AG10803 (cell line): Measurements from ENCODE around the gene CLSTN2.

Experiments used
- DNase-seq: peaks from one replicate; pipeline ENCODE4 v3.0.0; 2010; ENCODE audit warnings: low read depth
- H3K4me3 ChIP-seq: 2 replicates; pipeline ENCODE4 v1.5.1; 2011; ENCODE audit warnings: mild to moderate bottlenecking, low read length, control low read depth
- TF ChIP-seq, protein P1 (sequence below): conservative IDR thresholded peaks from 2 replicates; pipeline ENCODE4 v1.5.1; 2011; ENCODE audit warnings: mild to moderate bottlenecking, low read length, control low read depth, inconsistent platforms

Gene CLSTN2

DNA sequence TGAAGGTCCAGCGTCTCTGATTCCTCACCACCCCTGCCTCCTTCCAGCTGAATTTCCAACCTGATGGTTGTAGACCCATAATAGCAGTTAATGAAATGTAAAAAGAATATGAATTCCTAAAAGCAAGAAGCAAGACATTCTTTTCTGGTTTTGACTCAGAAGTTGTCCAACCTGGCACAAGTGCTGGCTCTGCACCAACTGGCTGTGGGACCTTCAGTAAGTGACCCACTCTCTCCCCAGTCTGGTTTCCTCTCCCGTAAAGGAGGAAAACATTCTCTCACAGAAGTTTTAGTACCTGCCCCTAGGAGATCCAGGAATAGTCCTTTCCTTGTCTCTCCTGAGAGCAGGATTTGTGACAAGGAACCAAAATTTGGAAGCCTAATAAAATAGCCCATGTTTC, 506.0 kb downstream of the CLSTN2 start:
- TF ChIP-seq, protein P1, sequence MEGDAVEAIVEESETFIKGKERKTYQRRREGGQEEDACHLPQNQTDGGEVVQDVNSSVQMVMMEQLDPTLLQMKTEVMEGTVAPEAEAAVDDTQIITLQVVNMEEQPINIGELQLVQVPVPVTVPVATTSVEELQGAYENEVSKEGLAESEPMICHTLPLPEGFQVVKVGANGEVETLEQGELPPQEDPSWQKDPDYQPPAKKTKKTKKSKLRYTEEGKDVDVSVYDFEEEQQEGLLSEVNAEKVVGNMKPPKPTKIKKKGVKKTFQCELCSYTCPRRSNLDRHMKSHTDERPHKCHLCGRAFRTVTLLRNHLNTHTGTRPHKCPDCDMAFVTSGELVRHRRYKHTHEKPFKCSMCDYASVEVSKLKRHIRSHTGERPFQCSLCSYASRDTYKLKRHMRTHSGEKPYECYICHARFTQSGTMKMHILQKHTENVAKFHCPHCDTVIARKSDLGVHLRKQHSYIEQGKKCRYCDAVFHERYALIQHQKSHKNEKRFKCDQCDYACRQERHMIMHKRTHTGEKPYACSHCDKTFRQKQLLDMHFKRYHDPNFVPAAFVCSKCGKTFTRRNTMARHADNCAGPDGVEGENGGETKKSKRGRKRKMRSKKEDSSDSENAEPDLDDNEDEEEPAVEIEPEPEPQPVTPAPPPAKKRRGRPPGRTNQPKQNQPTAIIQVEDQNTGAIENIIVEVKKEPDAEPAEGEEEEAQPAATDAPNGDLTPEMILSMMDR = no peak
- DNase-seq = no peak
- H3K4me3 ChIP-seq = no peak overlapping the region

DNA sequence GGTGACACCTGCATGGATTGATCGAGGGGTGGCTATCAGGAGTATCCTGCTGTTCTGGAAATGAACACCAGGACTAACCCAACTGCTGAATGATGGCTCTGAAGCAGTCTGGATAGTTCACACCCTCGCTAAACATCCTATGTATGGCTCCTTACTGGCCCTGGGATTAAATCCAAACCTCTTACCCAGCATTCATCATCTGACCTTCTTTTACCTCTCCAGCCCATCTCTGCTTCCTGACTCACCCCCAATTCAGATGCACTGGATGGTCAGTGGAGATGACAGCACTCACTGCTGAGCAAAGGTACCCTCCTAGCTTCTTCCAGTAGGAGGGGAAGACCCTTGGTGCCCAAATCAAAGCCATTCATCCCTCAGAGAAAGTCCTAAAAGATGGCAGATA, 507.6 kb downstream of the CLSTN2 start:
- no peak overlapping the region for H3K4me3 ChIP-seq
- DNase-seq = no peak
- TF ChIP-seq, protein P1 = no peak

DNA sequence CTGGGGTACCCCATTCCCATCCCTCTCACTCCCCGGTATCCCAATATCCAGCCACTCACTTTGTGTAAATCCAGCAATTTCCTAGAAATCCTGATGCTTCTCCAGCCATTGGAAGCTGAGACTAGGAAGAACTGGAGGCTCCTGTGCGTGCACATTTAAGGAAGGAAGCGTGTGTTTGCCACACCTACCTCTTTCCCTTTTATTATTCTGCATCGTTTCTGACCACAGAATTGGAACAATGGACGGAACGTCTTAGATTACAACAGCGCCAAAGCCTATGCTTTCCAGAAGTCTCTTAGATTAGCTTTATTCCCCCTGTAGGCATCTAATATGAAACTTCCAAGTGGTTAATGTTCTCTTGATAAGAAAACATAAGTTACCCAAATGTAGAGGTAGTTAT, 508.1 kb downstream of the CLSTN2 start:
- DNase-seq = no peak
- TF ChIP-seq, protein P1 = no peak
- H3K4me3 ChIP-seq = no peak overlapping the region

DNA sequence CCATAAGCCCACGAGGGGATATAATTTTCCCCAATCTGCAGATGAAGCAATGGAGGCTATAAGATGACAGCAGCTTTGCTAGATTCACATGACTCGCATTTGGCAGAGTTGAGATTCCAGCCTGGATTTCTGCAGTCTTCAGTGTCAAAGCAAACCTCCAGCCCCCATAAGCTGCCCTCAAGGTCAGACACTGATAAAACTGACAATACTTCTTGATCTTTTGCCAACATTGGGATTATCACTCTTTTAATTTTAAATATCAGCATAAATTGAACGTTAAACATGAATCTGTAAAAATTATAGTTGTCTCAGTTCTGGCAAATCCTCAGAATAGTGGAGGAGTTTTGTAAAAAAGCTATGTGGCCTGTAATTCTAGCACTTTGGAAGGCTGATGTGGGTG, 508.8 kb downstream of the CLSTN2 start:
- no peak overlapping the region for H3K4me3 ChIP-seq
- DNase-seq = no peak
- TF ChIP-seq, protein P1 = no peak

DNA sequence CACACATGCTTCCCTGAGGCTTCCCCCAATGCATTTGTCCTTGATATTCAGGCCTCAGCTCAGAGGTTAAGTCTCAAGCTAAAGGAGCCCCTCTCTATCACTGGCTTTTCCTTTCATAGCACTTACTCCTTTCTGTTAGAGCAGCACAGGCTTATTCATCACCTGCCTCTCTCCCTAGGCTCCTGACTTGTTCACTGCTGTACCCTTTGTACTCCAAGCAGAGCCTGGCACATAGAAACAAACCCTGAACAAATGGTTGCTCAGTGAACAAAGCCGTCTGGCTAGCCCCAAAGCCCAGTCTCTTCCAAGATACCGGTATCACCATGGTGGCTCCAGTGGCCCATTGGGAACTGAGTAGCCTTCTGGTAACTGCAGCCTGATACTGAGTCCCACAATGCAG, 511.7 kb downstream of the CLSTN2 start:
- DNase-seq = no peak
- TF ChIP-seq, protein P1 = no peak
- H3K4me3 ChIP-seq = no peak overlapping the region

DNA sequence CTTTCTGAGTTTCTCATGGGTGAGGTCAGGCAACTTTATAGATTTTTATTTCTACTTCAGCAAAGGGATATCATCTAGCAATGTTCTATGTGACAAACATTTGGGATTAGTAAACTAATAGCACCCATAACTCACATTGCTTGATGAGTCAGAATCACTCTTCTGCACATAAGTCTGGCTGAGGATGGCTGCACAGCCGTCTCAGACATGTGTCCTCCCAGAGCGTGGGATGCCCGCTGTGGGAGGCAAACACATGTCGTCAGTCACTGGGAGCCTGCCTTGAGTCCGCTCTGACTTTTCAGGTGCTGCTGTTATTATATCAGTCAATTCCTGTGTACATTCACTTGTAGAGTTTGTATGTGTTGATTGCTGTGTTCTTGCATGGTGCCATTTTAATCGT, 512.2 kb downstream of the CLSTN2 start:
- no peak overlapping the region for H3K4me3 ChIP-seq
- TF ChIP-seq, protein P1 = no peak
- no peak for DNase-seq

DNA sequence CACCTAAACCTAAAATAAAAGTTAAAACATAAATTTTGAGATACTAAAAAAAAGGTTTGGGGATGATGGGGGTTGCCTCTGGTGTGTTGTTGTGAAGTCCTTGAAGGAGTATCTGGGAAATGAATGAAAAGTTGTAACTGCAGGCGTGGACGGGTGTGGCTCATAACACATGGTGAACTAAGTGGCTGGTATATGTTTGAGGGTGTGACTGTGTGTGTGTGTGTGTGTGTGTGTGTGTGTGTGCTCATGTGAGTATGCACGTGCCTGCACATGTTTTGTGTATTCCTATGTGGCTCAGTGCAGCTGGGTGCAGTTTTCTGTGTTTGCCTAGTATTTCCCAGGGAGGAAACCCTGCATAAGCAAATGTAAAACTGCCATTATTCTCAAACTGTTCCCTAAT, 513.0 kb downstream of the CLSTN2 start:
- TF ChIP-seq, protein P1 = no peak
- no peak for DNase-seq
- H3K4me3 ChIP-seq = no peak overlapping the region
